ENCODE results near the gene ADAM19.
"Not testable (repeated sequence)": the region's sequence is repeated elsewhere in the genome, so short reads cannot be mapped to it uniquely, and the experiment has no call there.

Gene ADAM19

GRCh38 chr5:157445745-157446411, 129.7 kb downstream of the ADAM19 start:
- POLR2A ChIA-PET (ENCODE audit: low non-redundant PET), result no interaction called here
- CTCF ChIA-PET, result interaction anchor here (0.7 kb wide), 2 partner anchors 22 to 84 kb away, joined by 4 read pairs; no protein-coding TSS in a partner anchor
- no peak overlapping the region for H3K27ac ChIP-seq
- DNase-seq (ENCODE audit: low spot score), result no peak
- no peak for TF ChIP-seq CTCF (conservative IDR thresholded peaks at IDR 0.05; ENCODE audit: low read depth)

GRCh38 chr5:157444224-157444623, 131.4 kb downstream of the ADAM19 start:
- TF ChIP-seq CTCF (conservative IDR thresholded peaks at IDR 0.05; ENCODE audit: low read depth), result no peak
- DNase-seq (ENCODE audit: low spot score), result no peak
- CTCF ChIA-PET, result interaction anchor here (0.6 kb wide), 1 partner anchor 75 kb away, joined by 3 read pairs; no protein-coding TSS in a partner anchor
- no peak overlapping the region for H3K27ac ChIP-seq
- POLR2A ChIA-PET (ENCODE audit: low non-redundant PET), result no interaction called here

GRCh38 chr5:157443041-157443549, 132.5 kb downstream of the ADAM19 start:
- DNase-seq (ENCODE audit: low spot score), result no peak
- no peak for TF ChIP-seq CTCF (conservative IDR thresholded peaks at IDR 0.05; ENCODE audit: low read depth)
- CTCF ChIA-PET, result no interaction called here
- no peak overlapping the region for H3K27ac ChIP-seq
- POLR2A ChIA-PET (ENCODE audit: low non-redundant PET), result no interaction called here

- no peak overlapping the region for H3K27ac ChIP-seq
- ChIA-PET CTCF (interaction anchor here (0.6 to 0.7 kb wide), 3 partner anchors 11 to 194 kb away, joined by 3 to 7 read pairs (median 6); no protein-coding TSS in a partner anchor), POLR2A (ENCODE audit: low non-redundant PET) (no interaction called here)
- TF ChIP-seq CTCF (conservative IDR thresholded peaks at IDR 0.05; ENCODE audit: low read depth), result no peak
- no peak for DNase-seq (ENCODE audit: low spot score)
Observed at GRCh38 chr5:157434096-157434495, 141.5 kb downstream of the ADAM19 start.

- POLR2A ChIA-PET (ENCODE audit: low non-redundant PET), result no interaction called here
- DNase-seq (ENCODE audit: low spot score), result peak; percentile 54
- peak; percentile 71 for TF ChIP-seq CTCF (conservative IDR thresholded peaks at IDR 0.05; ENCODE audit: low read depth)
- CTCF ChIA-PET, result interaction anchor here (0.6 to 2.6 kb wide), 13 partner anchors 9 to 312 kb away, joined by 3 to 22 read pairs (median 4); partner anchors contain the start of gene LSM11
- H3K27ac ChIP-seq, result no peak overlapping the region
Observed at GRCh38 chr5:157431544-157432200, 143.9 kb downstream of the ADAM19 start.

- CTCF ChIA-PET, result interaction anchor here (2.1 kb wide), 1 partner anchor 47 kb away, joined by 6 read pairs; no protein-coding TSS in a partner anchor
- H3K27ac ChIP-seq; DNase-seq (ENCODE audit: low spot score); POLR2A ChIA-PET (ENCODE audit: low non-redundant PET): not testable (repeated sequence)
Observed at GRCh38 chr5:157429920-157430319, 145.7 kb downstream of the ADAM19 start.
